Spleen (tissue), 7 donors: ENCODE data around the gene MEFV.

Experiments used
- CTCF ChIP-seq, 11 experiments: fragments of 200-600 bp in 7 of 11; fragments of 450-650 bp in 4 of 11; sonication (generic) in 4 of 11; IDR thresholded peaks in 8 of 11; conservative IDR thresholded peaks in 3 of 11; 1 replicate in 7 of 11; 2 replicates in 4 of 11; pipeline versions ENCODE4 v1.4.0 to v1.8.0; 2016 to 2021; ENCODE audit warnings: antibody characterized with exemption in 11 of 11, inconsistent platforms in 4 of 11, mild to moderate bottlenecking in 1 of 11
- POLR2A ChIP-seq, 3 donors: fragments of 450-650 bp; IDR thresholded peaks; one replicate each; pipeline ENCODE4 v1.5.1; 2017; ENCODE audit warnings: antibody characterized with exemption in 3 of 3, mild to moderate bottlenecking in 1 of 3
- POLR2AphosphoS5 ChIP-seq, 3 donors: sonication (generic); formaldehyde crosslinking; IDR thresholded peaks; one replicate each; pipeline ENCODE4 v1.5.1; 2017; ENCODE audit warnings: antibody characterized with exemption in 3 of 3
- donor health status: DM: no; HTN: no; CAD: no; lungs with moderate emphysema.
- donor health status: DM: no; HTN: no; CAD: no.
- donor health status: DM: no; HTN: no; CAD: no.

DNA sequence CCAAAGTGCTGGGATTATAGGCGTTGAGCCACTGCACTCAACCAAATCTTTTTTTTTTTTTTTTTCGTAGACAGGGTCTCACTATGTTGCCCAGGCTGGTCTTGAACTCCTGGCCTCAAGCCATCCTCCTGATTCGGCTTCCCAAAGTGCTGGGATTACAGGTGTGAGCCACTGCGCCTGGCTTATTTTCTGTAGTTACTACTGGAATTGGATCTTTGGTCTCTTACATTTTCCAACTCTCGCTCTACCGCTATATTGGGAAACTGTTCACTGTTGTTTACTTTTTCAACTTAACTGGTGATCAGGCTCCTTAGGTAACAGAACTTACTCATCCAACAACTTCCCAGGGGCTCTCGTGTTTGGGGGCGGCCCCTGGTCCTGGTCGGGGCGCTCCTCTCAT, 35.6 kb downstream of the MEFV start:
- TF ChIP-seq POLR2AphosphoS5 (IDR thresholded peaks at IDR 0.05) (no peak), POLR2A (IDR thresholded peaks at IDR 0.05) (no peak), CTCF (IDR thresholded peaks at IDR 0.05 in 8 of 11, conservative IDR thresholded peaks at IDR 0.05 in 3 of 11) (no peak)
